KG1 (cell line): Measurements from ENCODE around the gene REN.

Experiments
- DNase-seq: peaks from one replicate; lab custom pipeline; 2025; lab: John Stamatoyannopoulos, UW

REN gene

GRCh38 chr1:204153667-204154066, 12.5 kb downstream of the REN start:
- DNase-seq = no peak

DNA sequence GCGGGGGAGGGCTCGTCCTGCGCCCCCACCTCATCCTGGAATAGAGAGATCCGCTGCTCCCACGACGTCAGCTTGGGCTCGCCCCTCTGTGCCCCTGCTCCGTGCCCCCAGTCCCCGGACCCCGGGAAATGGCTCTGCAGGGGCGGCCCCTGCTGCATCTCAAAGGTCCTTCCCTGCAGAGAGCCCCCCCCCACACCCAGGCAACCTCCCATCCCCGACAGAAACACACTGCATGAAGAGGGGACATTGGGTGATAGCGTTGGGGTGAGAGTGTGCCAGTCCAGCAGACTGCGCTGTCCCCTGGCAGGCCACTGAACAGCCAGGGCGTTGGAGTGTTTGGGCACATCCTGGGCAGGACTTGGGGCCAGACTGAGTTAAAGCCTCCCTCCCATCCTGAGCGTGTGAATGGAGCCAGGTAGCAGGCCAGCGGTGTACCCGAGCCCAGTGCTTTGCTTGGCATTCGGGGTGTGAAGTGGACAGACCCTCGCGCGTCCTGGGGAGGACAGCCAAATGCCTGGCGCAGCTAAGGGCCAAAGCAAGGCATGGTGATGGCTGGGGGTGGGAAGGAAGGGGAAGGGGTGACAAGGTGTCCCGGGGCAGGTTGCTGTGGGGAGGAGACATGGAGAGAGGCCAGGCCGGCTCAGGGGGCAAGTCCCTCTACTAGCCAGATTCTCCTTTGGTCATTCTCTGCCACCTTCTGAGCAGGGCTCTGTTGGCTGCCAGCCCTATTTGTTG, 13.7 kb downstream of the REN start:
- no peak for DNase-seq

DNA sequence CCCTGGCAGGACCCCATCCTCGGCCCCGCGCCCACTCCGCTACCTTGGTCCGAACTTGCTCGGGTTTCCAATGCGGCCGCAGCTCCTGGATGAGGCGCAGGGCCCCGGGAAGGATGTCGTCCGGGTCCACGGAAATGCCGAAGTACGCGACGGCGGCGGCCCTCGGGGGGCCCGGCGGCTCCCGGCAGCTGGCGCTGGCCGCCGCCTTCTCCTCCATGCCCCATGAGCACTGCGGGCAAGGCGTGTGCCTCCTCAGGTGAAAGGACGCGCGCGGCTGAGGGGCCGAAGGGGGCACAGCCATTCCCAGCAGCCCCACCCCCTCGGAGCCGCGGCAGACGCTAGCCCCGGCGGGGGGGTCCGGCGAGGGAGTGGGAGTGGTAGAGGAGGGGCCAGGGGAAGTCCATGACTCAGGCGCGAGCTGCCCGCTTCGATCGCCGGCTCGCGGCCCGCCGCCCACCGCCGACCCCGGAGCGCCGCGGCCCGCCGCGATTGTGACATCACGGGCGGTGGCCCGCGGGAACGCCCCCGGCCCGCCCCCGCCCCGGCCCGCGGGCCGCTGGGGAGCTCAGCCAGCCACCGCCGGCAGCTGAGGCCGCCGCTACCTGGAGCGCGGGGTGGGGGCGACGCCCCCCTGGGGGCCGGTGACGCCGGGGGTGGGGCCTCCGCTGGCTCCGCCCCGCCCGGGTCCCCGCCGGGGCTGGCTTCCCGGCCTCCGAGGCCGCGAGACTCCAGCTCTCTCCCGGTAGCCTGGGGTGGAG, 14.4 kb downstream of the REN start, which contains the start of gene ETNK2:
Gene ETNK2, minus strand, starts transcription at position 493 of the 758 bp plus-strand sequence. Its CDS starts 192 bp downstream, at position 301.
- DNase-seq = no peak

DNA sequence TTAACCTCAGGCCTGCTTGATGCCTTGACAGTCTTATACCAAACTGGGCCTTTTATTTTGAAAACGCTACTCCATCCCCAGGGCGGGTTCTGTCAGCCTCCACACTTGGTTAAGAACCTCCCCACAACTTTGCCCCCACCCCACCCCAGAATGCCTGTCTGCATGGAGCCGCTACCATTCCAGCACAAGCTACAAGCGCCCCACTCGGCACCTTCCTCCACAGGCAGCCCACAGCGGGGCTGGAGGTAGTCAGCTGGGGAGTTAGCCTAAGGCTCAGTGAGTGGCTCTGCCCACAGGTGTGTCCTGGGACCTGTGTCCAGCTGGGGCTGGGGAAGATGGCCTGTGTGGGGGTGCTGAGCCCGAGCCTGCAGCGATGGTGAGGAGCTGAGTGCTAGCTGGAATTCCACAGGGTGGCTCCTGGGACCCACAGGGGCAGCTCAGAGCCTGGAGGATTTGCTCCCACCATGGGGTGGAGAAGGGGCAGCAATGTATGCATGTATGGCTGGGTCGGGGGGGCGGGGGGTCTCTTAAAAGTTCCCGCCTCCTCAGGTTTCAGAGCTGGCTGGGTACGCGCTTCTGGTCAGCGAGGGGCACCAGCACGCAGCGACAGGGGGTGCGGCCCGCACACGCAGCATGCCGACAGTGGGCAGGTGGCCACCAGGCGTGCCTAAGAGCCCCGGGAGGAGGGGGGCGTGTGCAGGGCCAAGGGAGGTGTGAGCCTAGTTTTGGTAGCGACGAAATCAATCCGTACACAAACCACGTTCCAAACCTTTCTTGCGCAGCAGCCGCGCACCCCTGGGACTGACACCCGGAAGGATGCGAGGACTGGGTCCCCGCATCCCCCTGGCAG, 15.2 kb downstream of the REN start:
- no peak for DNase-seq

- no peak for DNase-seq
These were observed 16.2 kb downstream of the REN start for GRCh38 chr1:204149635-204150565.

GRCh38 chr1:204149107-204149506, 17.0 kb downstream of the REN start:
- DNase-seq = no peak

DNA sequence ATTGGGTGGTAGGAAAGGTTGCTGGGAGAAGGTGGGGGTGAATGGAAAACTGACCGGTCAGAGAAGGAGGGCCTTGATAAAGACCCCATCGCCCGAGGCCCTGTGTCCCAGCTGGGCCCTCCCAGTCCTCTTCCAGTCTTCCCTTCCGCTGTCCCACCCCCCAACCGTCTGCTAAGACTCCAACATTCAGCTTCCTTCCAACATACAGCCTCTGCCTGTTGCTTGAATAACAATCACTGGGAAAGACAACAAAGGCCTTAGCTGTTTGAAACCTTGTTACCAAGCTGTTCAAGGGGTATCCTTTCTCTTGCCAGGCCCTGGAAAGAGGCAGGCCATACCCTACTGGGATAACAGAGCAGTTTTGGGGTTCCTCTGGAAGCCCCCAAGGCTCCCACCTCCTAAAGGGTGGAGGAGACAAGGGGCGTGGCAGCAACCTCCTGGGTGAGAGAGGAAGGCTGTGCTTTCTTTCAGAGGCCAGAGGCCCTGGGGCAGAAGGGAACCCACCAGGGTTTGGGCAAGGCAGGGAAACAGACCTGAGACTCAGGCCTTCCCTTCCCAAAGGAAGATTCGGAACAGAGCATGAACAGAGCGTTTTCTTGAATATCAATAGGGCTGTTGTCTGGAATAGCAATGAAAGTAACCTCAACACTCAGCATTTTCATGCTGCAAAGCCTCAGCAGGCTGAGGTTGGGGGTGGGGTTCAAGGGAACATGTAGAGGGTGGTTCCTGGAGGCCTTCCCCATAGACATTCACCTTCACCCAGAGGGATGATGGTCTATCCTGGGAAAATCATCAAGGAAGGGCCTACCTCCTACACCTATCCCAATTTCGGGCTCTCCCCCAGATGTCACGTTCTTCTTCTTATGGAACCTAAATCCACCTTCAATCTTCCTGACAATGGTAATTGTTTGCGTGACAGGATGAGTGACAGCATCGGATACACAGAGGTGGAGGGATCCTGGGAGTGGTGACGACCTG, 18.4 kb downstream of the REN start:
- DNase-seq = no peak

DNA sequence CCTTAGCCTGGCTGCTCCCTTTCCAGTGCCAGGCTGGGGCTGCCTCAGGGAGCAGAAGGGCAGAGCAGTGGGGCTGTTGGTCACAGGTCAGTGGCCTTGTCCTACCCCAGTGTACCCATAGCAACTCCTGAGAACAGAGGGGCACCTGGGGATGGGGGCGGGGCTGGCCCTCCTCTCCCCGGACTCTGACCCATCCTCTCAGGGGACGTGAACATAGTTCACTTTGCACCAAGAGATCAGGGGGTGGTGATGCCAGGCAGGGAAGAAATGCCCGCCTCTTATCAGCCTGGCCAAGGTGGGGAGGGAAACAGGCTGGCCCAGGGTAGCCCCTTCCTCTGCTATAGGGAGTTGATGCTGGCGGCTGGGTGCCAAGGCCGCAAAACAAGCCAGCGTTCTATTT, 19.2 kb downstream of the REN start:
- DNase-seq = no peak

- DNase-seq = no peak
These were observed 19.8 kb downstream of the REN start for GRCh38 chr1:204146309-204146708.

GRCh38 chr1:204145033-204145504, 21.1 kb downstream of the REN start:
- no peak for DNase-seq

DNA sequence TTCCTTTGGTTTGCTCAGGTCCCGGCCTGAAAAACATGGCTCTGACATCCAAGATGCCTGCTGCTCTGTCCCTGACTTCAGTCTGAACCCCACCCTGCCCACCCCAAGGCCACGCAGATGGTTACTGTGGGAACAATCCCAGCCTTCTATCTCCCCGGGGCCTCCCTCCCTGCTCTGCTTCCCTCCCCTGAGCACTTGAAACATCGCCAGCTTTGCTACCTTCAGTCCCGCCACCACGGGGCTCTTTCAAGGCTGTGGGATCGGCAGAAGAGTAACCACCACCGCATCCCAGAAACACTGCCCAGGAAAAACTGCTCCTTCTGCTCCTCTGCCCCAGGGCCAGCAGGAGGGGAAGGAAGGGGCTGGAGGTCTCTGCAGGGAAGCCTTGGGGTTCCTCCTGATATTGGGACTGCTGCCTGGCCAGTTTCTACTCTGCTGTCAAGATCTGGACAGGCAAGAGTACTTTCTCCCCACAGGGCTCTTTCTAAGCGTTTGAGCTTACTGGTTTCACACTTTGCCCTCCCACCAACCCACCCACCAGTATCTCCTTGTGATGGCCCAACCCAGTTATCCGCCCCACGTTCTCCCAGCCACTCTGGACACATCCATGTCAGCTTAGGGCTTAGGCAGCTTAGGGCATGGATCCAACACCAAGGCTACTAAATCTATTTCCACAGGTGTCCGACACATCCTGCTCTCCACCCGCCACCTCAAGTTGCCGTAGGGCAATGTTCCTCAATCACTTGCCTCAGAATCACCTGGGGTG, 22.7 kb downstream of the REN start:
- no peak for DNase-seq

GRCh38 chr1:204142032-204142974, 23.8 kb downstream of the REN start:
- no peak for DNase-seq

DNA sequence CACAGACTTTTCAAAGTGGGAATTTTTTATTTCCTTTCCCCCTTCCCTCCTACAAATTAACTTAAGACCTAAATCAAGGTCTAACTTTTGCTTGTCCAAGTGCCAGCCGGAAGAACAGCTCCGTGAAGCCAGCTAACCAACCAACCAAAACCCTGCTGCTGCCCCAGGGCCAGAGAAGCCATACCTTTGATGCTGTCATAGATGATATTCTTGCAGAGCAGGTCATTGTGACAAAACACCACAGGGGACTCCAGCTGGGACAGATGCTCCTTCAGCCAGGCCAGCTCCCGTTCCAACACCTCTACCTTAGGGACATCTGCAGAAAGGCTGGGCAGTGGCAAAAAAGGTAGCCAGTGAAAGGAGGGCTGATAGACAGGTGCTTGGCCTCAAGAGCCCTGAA, 25.0 kb downstream of the REN start:
- no peak for DNase-seq

DNA sequence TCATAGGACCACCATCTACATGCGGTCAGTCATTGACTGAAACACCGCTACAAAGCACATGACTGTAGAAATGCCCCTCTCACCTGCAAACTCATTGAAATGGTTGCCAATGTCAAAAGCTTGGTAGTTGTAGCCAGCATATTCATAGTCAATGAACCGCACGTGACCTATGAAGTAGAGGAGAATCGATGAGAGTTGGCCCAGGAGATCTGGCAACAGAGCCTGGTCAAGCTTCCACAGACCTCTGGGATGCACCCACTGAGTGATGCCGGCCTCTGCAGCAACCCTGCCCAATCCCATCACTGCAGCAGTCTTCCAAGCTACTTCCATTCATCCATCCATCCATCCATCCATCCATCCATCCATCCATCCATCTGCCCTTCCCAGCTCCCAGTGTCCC, 26.2 kb downstream of the REN start:
- DNase-seq = no peak

DNA sequence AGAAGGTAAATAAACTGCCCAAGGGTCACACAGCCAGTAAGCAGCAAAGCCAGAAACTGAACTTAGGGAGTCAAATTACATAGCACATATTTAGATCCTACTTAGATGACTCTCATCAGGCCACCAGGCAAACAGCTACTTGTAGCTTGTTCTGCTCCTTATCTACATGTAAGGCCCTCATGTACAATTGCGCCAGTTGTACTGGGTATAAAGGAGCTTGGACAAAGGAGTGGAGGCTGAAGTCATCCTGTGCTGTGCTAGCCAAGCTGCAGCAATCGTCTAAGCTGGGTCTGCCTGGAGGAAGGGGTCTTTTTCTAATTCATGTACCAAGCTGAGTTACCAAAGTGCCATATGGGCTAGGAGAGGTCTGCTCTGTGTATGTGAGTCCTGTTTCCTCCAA, 27.0 kb downstream of the REN start:
- no peak for DNase-seq

DNA sequence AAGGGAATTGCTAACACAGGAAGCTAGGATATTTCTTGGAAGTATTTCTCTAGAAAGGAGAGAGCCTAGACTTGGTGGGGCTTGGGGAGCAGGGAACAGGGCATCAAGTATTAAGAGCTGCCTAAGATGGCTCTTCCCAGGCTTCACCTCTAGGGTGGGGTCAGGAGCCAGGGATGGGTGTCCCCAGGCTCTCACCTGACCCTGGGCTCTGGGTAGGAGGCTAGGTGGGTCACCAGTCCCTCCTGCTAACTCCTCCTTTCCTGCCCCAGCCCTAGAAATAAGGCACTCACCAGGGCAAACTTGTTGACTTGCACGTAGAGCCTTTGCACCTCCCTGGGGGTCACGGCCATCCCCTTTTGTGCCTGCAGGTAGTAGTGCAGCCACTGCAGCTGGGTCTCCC, 29.3 kb downstream of the REN start:
- DNase-seq = no peak

- DNase-seq = no peak
These were observed 32.0 kb downstream of the REN start for GRCh38 chr1:204134103-204134502.

- no peak for DNase-seq
These were observed 33.4 kb downstream of the REN start for GRCh38 chr1:204132718-204133117.
